Measurements from ENCODE around the gene PTPRG. TPM values are rescaled to one million over a fixed set of nuclear protein-coding genes. Genes with fewer than 3 reads are reported as not detected.
A peak's percentile ranks its signal among the peaks of the same experiment; 100 is the strongest.

Gene PTPRG
- total RNA-seq, 1 donor from 2014 or later: 44.3 TPM

- no peak for TF ChIP-seq CTCF (IDR thresholded peaks at IDR 0.05; ENCODE audit: unreplicated experiment)
- H3K27me3 Mint-ChIP-seq: peaks cover 5% of the 10 kb centered on the region
- peaks cover 7% of the 10 kb centered on the region for H3K9me3 Mint-ChIP-seq (ENCODE audit: low read depth)
- peaks cover 9% of the 10 kb centered on the region for H3K36me3 Mint-ChIP-seq (ENCODE audit: insufficient read depth)
- no peak overlapping the region for H3K4me3 Mint-ChIP-seq (ENCODE audit: low read depth)
- H3K4me1 Mint-ChIP-seq (ENCODE audit: low read depth): peaks cover 19% of the 10 kb centered on the region
- no peak for DNase-seq (ENCODE audit: low spot score, unreplicated experiment)
- H3K27ac Mint-ChIP-seq: no peak overlapping the region
These were observed 67.3 kb downstream of the PTPRG start for GRCh38 chr3:61628636-61629035.

- no peak overlapping the region for H3K4me3 Mint-ChIP-seq (ENCODE audit: low read depth)
These were observed 68.1 kb downstream of the PTPRG start for GRCh38 chr3:61629442-61629841.

GRCh38 chr3:61631108-61631769 is 69.9 kb downstream of the PTPRG start:
- no peak for DNase-seq (ENCODE audit: low spot score, unreplicated experiment)
- Mint-ChIP-seq H3K9me3 (ENCODE audit: low read depth) (peaks cover 7% of the 10 kb centered on the region), H3K4me1 (ENCODE audit: low read depth) (peaks cover 23% of the 10 kb centered on the region), H3K36me3 (ENCODE audit: insufficient read depth) (peaks cover 4% of the 10 kb centered on the region), H3K4me3 (ENCODE audit: low read depth) (no peak overlapping the region), H3K27me3 (peaks cover 5% of the 10 kb centered on the region), H3K27ac (no peak overlapping the region)
- no peak for TF ChIP-seq CTCF (IDR thresholded peaks at IDR 0.05; ENCODE audit: unreplicated experiment)

More at GRCh38 chr3:61629442-61629841, 68.1 kb downstream of the PTPRG start:
- peaks cover 21% of the 10 kb centered on the region for H3K4me1 Mint-ChIP-seq (ENCODE audit: low read depth)
- H3K27ac Mint-ChIP-seq: no peak overlapping the region
- no peak for TF ChIP-seq CTCF (IDR thresholded peaks at IDR 0.05; ENCODE audit: unreplicated experiment)
- H3K9me3 Mint-ChIP-seq (ENCODE audit: low read depth): peaks cover 7% of the 10 kb centered on the region
- H3K27me3 Mint-ChIP-seq: peaks cover 5% of the 10 kb centered on the region
- no peak for DNase-seq (ENCODE audit: low spot score, unreplicated experiment)
- H3K36me3 Mint-ChIP-seq (ENCODE audit: insufficient read depth): peaks cover 7% of the 10 kb centered on the region

GRCh38 chr3:61632568-61633175 is 71.3 kb downstream of the PTPRG start:
- no peak overlapping the region for H3K27ac Mint-ChIP-seq
- peaks cover 5% of the 10 kb centered on the region for H3K27me3 Mint-ChIP-seq

GRCh38 chr3:61634678-61635077 is 73.3 kb downstream of the PTPRG start:
- Mint-ChIP-seq H3K27me3 (peaks cover 5% of the 10 kb centered on the region), H3K9me3 (ENCODE audit: low read depth) (peaks cover 16% of the 10 kb centered on the region), H3K27ac (peak overlapping the region; percentile 29), H3K4me3 (ENCODE audit: low read depth) (no peak overlapping the region), H3K4me1 (ENCODE audit: low read depth) (peaks cover 9% of the 10 kb centered on the region), H3K36me3 (ENCODE audit: insufficient read depth) (peaks cover 8% of the 10 kb centered on the region)
- no peak for DNase-seq (ENCODE audit: low spot score, unreplicated experiment)
- TF ChIP-seq CTCF (IDR thresholded peaks at IDR 0.05; ENCODE audit: unreplicated experiment): no peak

More at GRCh38 chr3:61632568-61633175, 71.3 kb downstream of the PTPRG start:
- Mint-ChIP-seq H3K4me3 (ENCODE audit: low read depth) (no peak overlapping the region), H3K36me3 (ENCODE audit: insufficient read depth) (peaks cover 4% of the 10 kb centered on the region), H3K9me3 (ENCODE audit: low read depth) (peaks cover 7% of the 10 kb centered on the region), H3K4me1 (ENCODE audit: low read depth) (peaks cover 10% of the 10 kb centered on the region)
- no peak for DNase-seq (ENCODE audit: low spot score, unreplicated experiment)
- no peak for TF ChIP-seq CTCF (IDR thresholded peaks at IDR 0.05; ENCODE audit: unreplicated experiment)
